Ovary (tissue), 3 donors: Measurements from ENCODE around the gene POLE2.
A peak's percentile ranks its signal among the peaks of the same experiment; 100 is the strongest.

Experiments
- EP300 ChIP-seq: sonication (generic); formaldehyde crosslinking; IDR thresholded peaks from one replicate; pipeline ENCODE4 v1.6.1; 2017; ENCODE audit warnings: antibody characterized with exemption
- POLR2A ChIP-seq: fragments of 450-650 bp; IDR thresholded peaks from one replicate; pipeline ENCODE4 v1.6.1; 2017; ENCODE audit warnings: antibody characterized with exemption, mild to moderate bottlenecking, moderate library complexity
- TF ChIP-seq, protein P1 (sequence below), 3 donors: fragments of 450-650 bp in 2 of 3; fragments of 200-600 bp in 1 of 3; IDR thresholded peaks; one replicate each; pipeline versions ENCODE4 v1.5.1 to v1.8.0; 2016 to 2022; ENCODE audit warnings: antibody characterized with exemption in 3 of 3, mild to moderate bottlenecking in 1 of 3
- donor health status: DM: no; HTN: no; CAD: no.

DNA sequence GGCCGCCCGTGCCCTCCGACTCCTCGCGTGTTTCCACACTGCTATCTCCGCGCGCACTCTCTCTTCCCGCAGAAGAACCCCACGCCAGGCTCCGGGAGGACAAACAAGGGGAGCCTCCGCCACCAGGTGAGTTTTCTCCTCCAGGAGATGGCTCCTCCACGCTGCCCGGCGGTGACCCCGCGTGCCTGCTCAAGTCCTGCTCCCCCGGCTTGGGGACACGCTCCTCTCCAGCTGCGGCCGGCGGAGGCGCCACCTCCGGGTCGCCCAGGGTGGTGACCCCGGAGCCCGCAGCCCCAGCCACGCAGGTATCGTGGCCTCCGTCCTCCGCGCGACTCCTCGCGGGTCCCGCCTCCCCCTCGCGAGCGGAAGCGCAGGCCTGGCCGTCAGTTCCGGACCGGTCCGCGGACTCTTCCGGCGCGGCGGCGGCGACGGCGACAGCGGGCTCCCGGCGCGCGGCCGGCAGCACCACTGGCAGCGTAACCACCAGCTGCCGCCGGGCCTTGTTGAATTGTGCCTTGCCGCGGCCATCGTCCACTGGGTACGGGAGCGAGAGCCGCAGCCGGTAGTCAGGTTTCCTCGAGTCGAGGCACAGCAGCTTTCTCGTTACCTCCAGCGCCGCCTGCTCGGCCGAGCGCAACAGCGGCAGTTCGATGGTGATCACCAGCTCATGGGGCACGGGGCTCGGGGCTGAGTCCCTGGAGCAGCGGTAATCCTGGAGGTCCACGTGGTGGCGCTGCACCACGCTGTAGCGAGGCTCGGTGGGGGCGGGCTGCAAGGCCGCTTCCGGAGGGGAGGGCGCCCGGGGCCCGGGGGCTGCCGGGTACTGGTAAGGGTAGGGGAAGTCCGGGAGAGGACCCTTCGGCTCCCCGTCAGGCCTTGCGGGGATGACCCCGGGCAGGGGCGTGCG, 54.1 kb downstream of the POLE2 start:
- TF ChIP-seq, protein P1, sequence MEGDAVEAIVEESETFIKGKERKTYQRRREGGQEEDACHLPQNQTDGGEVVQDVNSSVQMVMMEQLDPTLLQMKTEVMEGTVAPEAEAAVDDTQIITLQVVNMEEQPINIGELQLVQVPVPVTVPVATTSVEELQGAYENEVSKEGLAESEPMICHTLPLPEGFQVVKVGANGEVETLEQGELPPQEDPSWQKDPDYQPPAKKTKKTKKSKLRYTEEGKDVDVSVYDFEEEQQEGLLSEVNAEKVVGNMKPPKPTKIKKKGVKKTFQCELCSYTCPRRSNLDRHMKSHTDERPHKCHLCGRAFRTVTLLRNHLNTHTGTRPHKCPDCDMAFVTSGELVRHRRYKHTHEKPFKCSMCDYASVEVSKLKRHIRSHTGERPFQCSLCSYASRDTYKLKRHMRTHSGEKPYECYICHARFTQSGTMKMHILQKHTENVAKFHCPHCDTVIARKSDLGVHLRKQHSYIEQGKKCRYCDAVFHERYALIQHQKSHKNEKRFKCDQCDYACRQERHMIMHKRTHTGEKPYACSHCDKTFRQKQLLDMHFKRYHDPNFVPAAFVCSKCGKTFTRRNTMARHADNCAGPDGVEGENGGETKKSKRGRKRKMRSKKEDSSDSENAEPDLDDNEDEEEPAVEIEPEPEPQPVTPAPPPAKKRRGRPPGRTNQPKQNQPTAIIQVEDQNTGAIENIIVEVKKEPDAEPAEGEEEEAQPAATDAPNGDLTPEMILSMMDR (IDR thresholded peaks at IDR 0.05) = peak; percentile 29 to 84 (median 78)
- TF ChIP-seq POLR2A (peak; percentile 75), EP300 (no peak)
